Measurements from ENCODE around the gene TEKT2. TPM values are rescaled to one million over a fixed set of nuclear protein-coding genes. Genes with fewer than 3 reads are reported as not detected.
A peak's percentile ranks its signal among the peaks of the same experiment; 100 is the strongest.

TEKT2 gene
- total and polyA plus RNA-seq, 2 of the 4 experiments (the other 2 are of a cell fraction) = 0.18 TPM; not detected in 1

GRCh38 chr1:36106269-36106668 lies 22.4 kb downstream of the TEKT2 start:
- Histone ChIP-seq H3K18ac (ENCODE audit: low read depth, low read length) (no peak overlapping the region), H3K4ac (ENCODE audit: low read depth, low read length) (no peak overlapping the region), H2AK5ac (ENCODE audit: low read depth, low read length) (no peak overlapping the region), H3K4me1 (ENCODE audit: control insufficient read depth, insufficient read depth, low read length) (peaks cover 2% of the 10 kb centered on the region), H4K20me1 (ENCODE audit: insufficient read depth, low read length) (no peaks in the 10 kb centered on the region), H3K4me2 (ENCODE audit: low read depth, low read length) (no peak overlapping the region), H3K9me3 (ENCODE audit: control insufficient read depth, insufficient read depth, low read length) (no peaks in the 10 kb centered on the region), H4K8ac (ENCODE audit: low read depth in 2 of 2, low read length in 2 of 2) (no peak overlapping the region), H3K14ac (replicated peaks; ENCODE audit: low read depth, low read length) (no peak overlapping the region), H3K27me3 (ENCODE audit: control insufficient read depth, insufficient read depth, low read length) (no peaks in the 10 kb centered on the region), H3K9ac (ENCODE audit: low read depth, low read length) (no peak overlapping the region), H2AFZ (replicated peaks; ENCODE audit: low read length, poor library complexity) (peak overlapping the region; percentile 21), H3K4me3 (ENCODE audit: insufficient read depth, low read depth, low read length) (no peak overlapping the region), H3K9me1 (ENCODE audit: insufficient read depth, low read length) (peaks cover 3% of the 10 kb centered on the region; the same call in 1 of the 2 replicates), H3K36me3 (ENCODE audit: control insufficient read depth, insufficient read depth, low read length) (no peaks in the 10 kb centered on the region), H2AK9ac (replicated peaks; ENCODE audit: low read depth, low read length, poor library complexity) (peak overlapping the region; percentile 1), H3K79me1 (ENCODE audit: low read depth in 1 of 2, low read length in 2 of 2) (no peaks in the 10 kb centered on the region), H4K5ac (ENCODE audit: low read depth, low read length) (no peak overlapping the region), H2BK120ac (ENCODE audit: low read depth, low read length) (no peak overlapping the region), H3K56ac (ENCODE audit: extremely low read depth, insufficient read depth, low read length) (no peak overlapping the region), H2BK20ac (ENCODE audit: low read depth, low read length) (no peak overlapping the region), H4K91ac (ENCODE audit: insufficient read depth, low read depth, low read length) (no peak overlapping the region), H3K23ac (ENCODE audit: low read depth, low read length) (no peak overlapping the region), H2BK15ac (ENCODE audit: low read depth, low read length) (no peak overlapping the region), H3K27ac (ENCODE audit: insufficient read depth, low read length) (no peak overlapping the region), H2BK5ac (ENCODE audit: low read depth, low read length, poor library complexity, severe bottlenecking) (no peak overlapping the region)
- DNase-seq = no peak
- WGBS, 2 experiments (ENCODE audit: extremely low coverage in 2 of 2, insufficient read length in 1 of 2) = 33% methylated on average over 1 of the region's 5 CpGs; no CpG with 5 or more reads in 1 of the 2 experiments
- TF ChIP-seq RAD21 (IDR thresholded peaks at IDR 0.05; ENCODE audit: low read length) = no peak
- TF ChIP-seq, protein P1, sequence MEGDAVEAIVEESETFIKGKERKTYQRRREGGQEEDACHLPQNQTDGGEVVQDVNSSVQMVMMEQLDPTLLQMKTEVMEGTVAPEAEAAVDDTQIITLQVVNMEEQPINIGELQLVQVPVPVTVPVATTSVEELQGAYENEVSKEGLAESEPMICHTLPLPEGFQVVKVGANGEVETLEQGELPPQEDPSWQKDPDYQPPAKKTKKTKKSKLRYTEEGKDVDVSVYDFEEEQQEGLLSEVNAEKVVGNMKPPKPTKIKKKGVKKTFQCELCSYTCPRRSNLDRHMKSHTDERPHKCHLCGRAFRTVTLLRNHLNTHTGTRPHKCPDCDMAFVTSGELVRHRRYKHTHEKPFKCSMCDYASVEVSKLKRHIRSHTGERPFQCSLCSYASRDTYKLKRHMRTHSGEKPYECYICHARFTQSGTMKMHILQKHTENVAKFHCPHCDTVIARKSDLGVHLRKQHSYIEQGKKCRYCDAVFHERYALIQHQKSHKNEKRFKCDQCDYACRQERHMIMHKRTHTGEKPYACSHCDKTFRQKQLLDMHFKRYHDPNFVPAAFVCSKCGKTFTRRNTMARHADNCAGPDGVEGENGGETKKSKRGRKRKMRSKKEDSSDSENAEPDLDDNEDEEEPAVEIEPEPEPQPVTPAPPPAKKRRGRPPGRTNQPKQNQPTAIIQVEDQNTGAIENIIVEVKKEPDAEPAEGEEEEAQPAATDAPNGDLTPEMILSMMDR (conservative IDR thresholded peaks at IDR 0.05; ENCODE audit: low read depth, low read length) = no peak
- TF ChIP-seq SMC3 (IDR thresholded peaks at IDR 0.05; ENCODE audit: low read depth, low read length) = no peak
- TF ChIP-seq MXI1 (IDR thresholded peaks at IDR 0.05; ENCODE audit: borderline replicate concordance, low read depth, low read length) = no peak
- in situ Hi-C loops (cut with MboI; ENCODE audit: low sequenced_read_pairs) = loop anchor here (5.0 to 25.0 kb wide), 2 partner anchors 181 to 306 kb away; no protein-coding TSS in a partner anchor
- intact Hi-C loops (cut with micrococcal nuclease) = loop anchor here (10.0 kb wide), 1 partner anchor 109 kb away; no protein-coding TSS in a partner anchor
- no peak for ATAC-seq (ENCODE audit: low read depth)
- no TSS peak for BruUV-seq (replicated peaks)
- ChIA-PET CTCF (interaction anchor here (0.7 to 1.8 kb wide), 2 partner anchors 28 to 54 kb away, joined by 4 to 6 read pairs; no protein-coding TSS in a partner anchor), POLR2A (ENCODE audit: unreplicated experiment) (no interaction called here)
- dilution Hi-C loops (cut with HindIII; ENCODE audit: low sequenced_read_pairs, unreplicated experiment) = no loop called here

Data from IMR-90 (cell line).